ENCODE measurements around the gene CEP350.

- TF ChIP-seq CTCF (IDR thresholded peaks at IDR 0.05) (no peak), POLR2A (IDR thresholded peaks at IDR 0.05) (no peak), EP300 (IDR thresholded peaks at IDR 0.05) (no peak), POLR2AphosphoS5 (IDR thresholded peaks at IDR 0.05) (no peak)
Measured at GRCh38 chr1:180003026-180003695, 48.6 kb downstream of the CEP350 start.
